ENCODE measurements around the gene C5orf58.

DNA sequence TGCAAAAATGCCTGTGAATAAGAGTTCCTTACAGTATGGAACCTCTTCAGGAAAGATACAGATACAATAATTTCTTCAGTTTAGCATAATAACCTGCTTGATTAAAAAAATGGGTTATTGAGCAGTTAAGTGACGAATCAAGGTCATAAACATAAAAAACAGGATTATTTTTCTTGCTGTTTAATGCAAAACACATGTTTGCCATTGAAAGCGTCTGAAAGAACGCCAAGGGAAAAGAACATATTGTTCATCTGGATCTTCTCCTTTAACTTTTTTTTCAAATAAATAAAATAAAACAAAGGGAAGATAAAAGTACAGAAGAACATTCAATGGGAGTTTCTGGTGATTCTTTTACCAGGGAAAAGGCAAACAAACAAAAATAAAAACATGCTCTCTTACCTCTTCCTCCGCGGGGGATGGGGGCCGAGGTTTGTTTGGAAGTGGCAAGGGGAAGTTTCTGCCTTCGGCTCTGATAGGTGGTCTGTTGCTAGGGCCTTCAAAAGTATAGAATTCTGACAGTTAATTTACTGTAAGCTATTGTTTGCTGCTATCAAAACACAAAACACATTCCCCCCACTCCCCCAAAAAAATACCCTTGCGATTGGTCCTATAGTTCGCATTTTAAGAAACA is 20.1 kb downstream of the C5orf58 start:
- TF ChIP-seq YY1 (IDR thresholded peaks at IDR 0.05; ENCODE audit: insufficient read depth, insufficient read length), result no peak
- no peak for TF ChIP-seq SUZ12 (IDR thresholded peaks at IDR 0.05; ENCODE audit: extremely low read depth, insufficient read depth, insufficient read length)
